BE2C (cell line): ENCODE measurements around the gene APBA1.

Experiments
- DNase-seq: peaks from one replicate; pipeline ENCODE4 v3.0.0-alpha.2; 2020
- H3K27me3 ChIP-seq: fragments of 250-450 bp; sonication (Bioruptor Pico); 2 replicates; pipeline ENCODE4 v1.5.1; 2020; ENCODE audit warnings: mild to moderate bottlenecking
- H3K36me3 ChIP-seq: fragments of 250-450 bp; sonication (Bioruptor Pico); 2 replicates; pipeline ENCODE4 v1.5.1; 2020; ENCODE audit warnings: mild to moderate bottlenecking
- H3K4me1 ChIP-seq: fragments of 250-450 bp; sonication (Bioruptor Pico); 2 replicates; pipeline ENCODE4 v1.5.1; 2020
- H3K4me3 ChIP-seq: 2 replicates; pipeline ENCODE4 v1.5.1; 2011; ENCODE audit warnings: low read depth, low read length
- H3K9me3 ChIP-seq: fragments of 250-450 bp; sonication (Bioruptor Pico); 2 replicates; pipeline ENCODE4 v1.5.1; 2020
- TF ChIP-seq, protein P1 (sequence below): IDR thresholded peaks from 2 replicates; pipeline ENCODE4 v1.5.1; 2012; ENCODE audit warnings: mild to moderate bottlenecking, low read depth, low read length

The APBA1 gene

GRCh38 chr9:69671311-69671878 is 776 bp downstream of the APBA1 start:
- Histone ChIP-seq H3K36me3 (no peaks in the 10 kb centered on the region), H3K4me1 (peaks cover 9% of the 10 kb centered on the region; the same call in 1 of the 2 replicates), H3K4me3 (peak overlapping the region; percentile 78), H3K9me3 (no peaks in the 10 kb centered on the region), H3K27me3 (no peaks in the 10 kb centered on the region)
- no peak for DNase-seq
- TF ChIP-seq, protein P1, sequence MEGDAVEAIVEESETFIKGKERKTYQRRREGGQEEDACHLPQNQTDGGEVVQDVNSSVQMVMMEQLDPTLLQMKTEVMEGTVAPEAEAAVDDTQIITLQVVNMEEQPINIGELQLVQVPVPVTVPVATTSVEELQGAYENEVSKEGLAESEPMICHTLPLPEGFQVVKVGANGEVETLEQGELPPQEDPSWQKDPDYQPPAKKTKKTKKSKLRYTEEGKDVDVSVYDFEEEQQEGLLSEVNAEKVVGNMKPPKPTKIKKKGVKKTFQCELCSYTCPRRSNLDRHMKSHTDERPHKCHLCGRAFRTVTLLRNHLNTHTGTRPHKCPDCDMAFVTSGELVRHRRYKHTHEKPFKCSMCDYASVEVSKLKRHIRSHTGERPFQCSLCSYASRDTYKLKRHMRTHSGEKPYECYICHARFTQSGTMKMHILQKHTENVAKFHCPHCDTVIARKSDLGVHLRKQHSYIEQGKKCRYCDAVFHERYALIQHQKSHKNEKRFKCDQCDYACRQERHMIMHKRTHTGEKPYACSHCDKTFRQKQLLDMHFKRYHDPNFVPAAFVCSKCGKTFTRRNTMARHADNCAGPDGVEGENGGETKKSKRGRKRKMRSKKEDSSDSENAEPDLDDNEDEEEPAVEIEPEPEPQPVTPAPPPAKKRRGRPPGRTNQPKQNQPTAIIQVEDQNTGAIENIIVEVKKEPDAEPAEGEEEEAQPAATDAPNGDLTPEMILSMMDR = no peak

- H3K36me3 ChIP-seq = no peaks in the 10 kb centered on the region
- H3K9me3 ChIP-seq = no peaks in the 10 kb centered on the region
- H3K4me1 ChIP-seq = no peaks in the 10 kb centered on the region
- TF ChIP-seq, protein P1 = no peak
- no peak overlapping the region for H3K4me3 ChIP-seq
- no peak for DNase-seq
- no peaks in the 10 kb centered on the region for H3K27me3 ChIP-seq
Observed at GRCh38 chr9:69667306-69667705, 4.9 kb downstream of the APBA1 start.

- TF ChIP-seq, protein P1 = no peak
- DNase-seq = no peak
- no peak overlapping the region for H3K4me3 ChIP-seq
- H3K4me1 ChIP-seq = peaks cover 8% of the 10 kb centered on the region
- H3K27me3 ChIP-seq = no peaks in the 10 kb centered on the region
- no peaks in the 10 kb centered on the region for H3K9me3 ChIP-seq
- peaks cover 13% of the 10 kb centered on the region for H3K36me3 ChIP-seq
Observed at GRCh38 chr9:69660304-69660703, 11.9 kb downstream of the APBA1 start.

DNA sequence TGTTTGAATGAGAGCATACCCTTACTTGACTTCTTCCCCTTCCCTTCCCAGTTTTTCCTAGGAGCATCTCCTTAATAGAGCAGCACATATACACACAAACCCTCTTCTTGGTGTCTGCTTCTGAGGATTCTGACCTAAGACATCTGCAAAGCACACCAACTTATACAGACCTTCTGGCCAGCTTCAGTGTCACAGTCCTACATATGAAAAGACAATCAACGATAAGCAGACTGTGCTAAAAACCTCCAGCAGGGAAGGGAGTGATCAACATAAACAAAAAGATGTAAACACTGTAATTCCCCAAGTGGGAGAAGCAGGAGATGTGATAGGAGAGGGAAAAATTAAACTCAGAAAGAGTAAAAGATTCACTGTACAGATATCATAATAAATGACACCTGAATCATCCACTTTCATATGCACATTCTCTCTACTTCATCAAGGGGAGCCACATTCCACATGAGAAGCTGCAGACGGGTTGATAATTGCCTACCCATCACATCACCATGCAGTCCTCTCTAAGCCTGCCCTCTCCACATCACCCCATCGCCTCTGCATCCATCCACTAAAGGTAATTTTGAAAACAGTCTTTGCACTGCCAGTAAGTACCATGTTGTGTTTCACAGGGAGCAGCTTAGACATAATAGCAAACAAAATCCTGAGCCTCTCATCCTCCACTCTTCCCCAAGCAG is 13.0 kb downstream of the APBA1 start:
- TF ChIP-seq, protein P1 = no peak
- Histone ChIP-seq H3K4me1 (peaks cover 8% of the 10 kb centered on the region), H3K4me3 (no peak overlapping the region), H3K27me3 (no peaks in the 10 kb centered on the region), H3K9me3 (no peaks in the 10 kb centered on the region), H3K36me3 (peaks cover 13% of the 10 kb centered on the region)
- DNase-seq = no peak

GRCh38 chr9:69657269-69657668 is 14.9 kb downstream of the APBA1 start:
- no peak for DNase-seq
- no peaks in the 10 kb centered on the region for H3K27me3 ChIP-seq
- H3K4me1 ChIP-seq = peaks cover 8% of the 10 kb centered on the region
- H3K9me3 ChIP-seq = no peaks in the 10 kb centered on the region
- peaks cover 13% of the 10 kb centered on the region for H3K36me3 ChIP-seq
- TF ChIP-seq, protein P1 = no peak
- H3K4me3 ChIP-seq = no peak overlapping the region

GRCh38 chr9:69655065-69655464 is 17.1 kb downstream of the APBA1 start:
- Histone ChIP-seq H3K9me3 (no peaks in the 10 kb centered on the region), H3K4me3 (no peak overlapping the region), H3K4me1 (0 out of 2 replicates have a peak, but pooled peaks cover 2% of the 10 kb centered on the region), H3K36me3 (peaks cover 7% of the 10 kb centered on the region), H3K27me3 (no peaks in the 10 kb centered on the region)
- TF ChIP-seq, protein P1 = peak; percentile 19; the same call in 1 of the 2 replicates
- no peak for DNase-seq
